Body of pancreas (tissue), 4 donors: ENCODE data around the gene NKD2.
"Not testable (repeated sequence)": the region's sequence is repeated elsewhere in the genome, so short reads cannot be mapped to it uniquely, and the experiment has no call there.

Experiments
- POLR2A ChIP-seq, 3 donors: fragments of 450-650 bp; IDR thresholded peaks; one replicate each; pipeline ENCODE4 v1.6.1; 2016; ENCODE audit warnings: antibody characterized with exemption in 3 of 3, mild to moderate bottlenecking in 2 of 3
- TF ChIP-seq, protein P1 (sequence below), 7 experiments: fragments of 450-650 bp in 4 of 7; fragments of 200-600 bp in 3 of 7; sonication (generic) in 3 of 7; IDR thresholded peaks; one replicate each; pipeline ENCODE4 v1.5.1; 2016 to 2019; ENCODE audit warnings: antibody characterized with exemption in 7 of 7

GRCh38 chr5:972575-972974, 36.0 kb upstream of the NKD2 start:
- TF ChIP-seq, protein P1, sequence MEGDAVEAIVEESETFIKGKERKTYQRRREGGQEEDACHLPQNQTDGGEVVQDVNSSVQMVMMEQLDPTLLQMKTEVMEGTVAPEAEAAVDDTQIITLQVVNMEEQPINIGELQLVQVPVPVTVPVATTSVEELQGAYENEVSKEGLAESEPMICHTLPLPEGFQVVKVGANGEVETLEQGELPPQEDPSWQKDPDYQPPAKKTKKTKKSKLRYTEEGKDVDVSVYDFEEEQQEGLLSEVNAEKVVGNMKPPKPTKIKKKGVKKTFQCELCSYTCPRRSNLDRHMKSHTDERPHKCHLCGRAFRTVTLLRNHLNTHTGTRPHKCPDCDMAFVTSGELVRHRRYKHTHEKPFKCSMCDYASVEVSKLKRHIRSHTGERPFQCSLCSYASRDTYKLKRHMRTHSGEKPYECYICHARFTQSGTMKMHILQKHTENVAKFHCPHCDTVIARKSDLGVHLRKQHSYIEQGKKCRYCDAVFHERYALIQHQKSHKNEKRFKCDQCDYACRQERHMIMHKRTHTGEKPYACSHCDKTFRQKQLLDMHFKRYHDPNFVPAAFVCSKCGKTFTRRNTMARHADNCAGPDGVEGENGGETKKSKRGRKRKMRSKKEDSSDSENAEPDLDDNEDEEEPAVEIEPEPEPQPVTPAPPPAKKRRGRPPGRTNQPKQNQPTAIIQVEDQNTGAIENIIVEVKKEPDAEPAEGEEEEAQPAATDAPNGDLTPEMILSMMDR (IDR thresholded peaks at IDR 0.05) = not testable (repeated sequence)
- not testable (repeated sequence) for TF ChIP-seq POLR2A (IDR thresholded peaks at IDR 0.05)
